NCI-H1048 (cell line): ENCODE data around the gene TFDP2.
"Not testable (repeated sequence)": the region's sequence is repeated elsewhere in the genome, so short reads cannot be mapped to it uniquely, and the experiment has no call there.

Experiments
- DNase-seq: peaks from one replicate; lab custom pipeline; 2025; lab: John Stamatoyannopoulos, UW

TFDP2 gene, protein sequence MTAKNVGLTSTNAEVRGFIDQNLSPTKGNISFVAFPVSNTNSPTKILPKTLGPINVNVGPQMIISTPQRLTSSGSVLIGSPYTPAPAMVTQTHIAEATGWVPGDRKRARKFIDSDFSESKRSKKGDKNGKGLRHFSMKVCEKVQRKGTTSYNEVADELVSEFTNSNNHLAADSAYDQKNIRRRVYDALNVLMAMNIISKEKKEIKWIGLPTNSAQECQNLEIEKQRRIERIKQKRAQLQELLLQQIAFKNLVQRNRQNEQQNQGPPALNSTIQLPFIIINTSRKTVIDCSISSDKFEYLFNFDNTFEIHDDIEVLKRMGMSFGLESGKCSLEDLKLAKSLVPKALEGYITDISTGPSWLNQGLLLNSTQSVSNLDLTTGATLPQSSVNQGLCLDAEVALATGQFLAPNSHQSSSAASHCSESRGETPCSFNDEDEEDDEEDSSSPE

DNA sequence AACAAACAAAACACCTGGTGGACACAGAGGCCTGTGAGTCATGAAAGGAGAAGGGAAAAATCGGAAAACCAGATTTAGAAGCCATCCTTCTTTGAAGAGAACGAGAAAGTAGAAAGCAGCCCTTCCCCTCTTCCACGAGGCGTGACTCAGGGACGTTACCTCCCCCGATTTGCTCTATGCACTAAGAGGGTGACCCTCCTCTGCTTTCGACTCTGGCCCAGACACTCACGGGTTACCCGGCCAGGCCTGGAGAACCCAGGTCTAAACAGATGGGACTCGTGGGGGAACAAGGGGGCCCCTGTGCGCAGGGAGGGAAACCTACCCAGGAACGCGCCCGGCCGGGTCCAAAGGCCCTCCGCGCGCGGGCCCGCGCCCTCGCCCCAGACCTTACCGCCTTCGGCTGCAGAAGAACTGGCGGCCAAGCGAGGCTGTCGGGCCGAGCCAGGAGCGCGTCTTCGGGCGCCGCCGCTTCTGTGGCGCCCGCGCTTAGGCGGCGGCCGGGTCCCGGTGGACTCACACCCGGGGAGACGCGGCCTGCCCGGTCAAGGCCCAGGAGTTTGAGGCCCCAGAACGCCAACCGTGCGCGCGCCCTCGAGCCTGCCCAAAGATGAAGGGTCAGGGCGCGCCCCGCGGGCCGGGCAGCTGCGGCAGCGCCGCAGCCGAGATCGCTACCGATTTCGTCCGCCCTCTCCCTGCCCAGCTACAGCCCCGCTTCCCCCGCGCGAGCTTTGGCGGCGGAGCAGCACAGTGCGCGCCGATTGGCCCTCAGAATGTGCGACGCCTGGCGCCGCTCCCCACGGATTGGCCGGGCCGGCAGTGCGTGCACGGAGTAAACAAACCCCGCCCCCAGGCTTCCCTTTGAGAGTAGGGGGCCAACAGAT is at the start of gene TFDP2:
Gene TFDP2 (minus strand): TSS at position 753 of the 881 bp plus-strand sequence. CDS start 47,795 bp downstream, outside the sequence.
- DNase-seq = peak; percentile 76

DNA sequence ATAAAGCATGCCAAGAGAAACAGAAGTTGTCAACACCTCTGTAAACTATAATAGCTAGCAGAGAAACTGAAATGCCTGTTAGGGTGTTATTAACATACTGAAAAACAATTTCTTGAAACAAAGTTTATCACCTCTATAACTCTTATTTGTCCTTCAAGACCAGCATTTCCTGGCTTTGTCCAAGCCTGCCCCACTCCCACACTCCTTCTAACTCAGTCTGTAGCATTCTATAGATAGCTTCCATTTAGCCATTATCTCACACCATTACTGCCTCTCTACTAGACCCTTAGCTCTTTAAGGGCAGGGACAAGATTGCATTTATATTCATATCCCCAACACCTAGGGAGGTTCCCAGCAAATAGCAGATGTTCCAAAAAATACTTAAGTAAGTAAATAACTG is 39.5 kb upstream of the TFDP2 start:
- DNase-seq = no peak

GRCh38 chr3:142180761-142181362 is 31.5 kb upstream of the TFDP2 start:
- no peak for DNase-seq

DNA sequence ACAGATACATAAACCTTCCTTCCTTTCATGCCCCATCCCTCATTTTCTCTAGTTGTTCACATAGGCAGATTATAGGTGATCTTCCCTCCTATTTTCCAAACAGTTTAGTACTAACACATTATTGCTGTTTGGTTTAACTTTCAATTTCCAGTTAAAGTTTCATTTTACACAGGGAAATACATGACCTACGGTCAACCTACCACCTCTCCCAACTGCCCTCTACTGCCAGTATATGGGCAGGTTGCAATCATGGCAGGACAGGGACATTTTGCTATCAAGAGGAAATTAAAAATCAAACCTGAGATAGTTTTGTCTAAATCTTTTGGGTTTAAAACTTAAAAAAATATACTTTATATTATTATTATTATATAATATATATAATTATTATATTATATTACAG is 26.1 kb upstream of the TFDP2 start:
- no peak for DNase-seq

GRCh38 chr3:142174559-142174958 is 25.2 kb upstream of the TFDP2 start:
- no peak for DNase-seq

DNA sequence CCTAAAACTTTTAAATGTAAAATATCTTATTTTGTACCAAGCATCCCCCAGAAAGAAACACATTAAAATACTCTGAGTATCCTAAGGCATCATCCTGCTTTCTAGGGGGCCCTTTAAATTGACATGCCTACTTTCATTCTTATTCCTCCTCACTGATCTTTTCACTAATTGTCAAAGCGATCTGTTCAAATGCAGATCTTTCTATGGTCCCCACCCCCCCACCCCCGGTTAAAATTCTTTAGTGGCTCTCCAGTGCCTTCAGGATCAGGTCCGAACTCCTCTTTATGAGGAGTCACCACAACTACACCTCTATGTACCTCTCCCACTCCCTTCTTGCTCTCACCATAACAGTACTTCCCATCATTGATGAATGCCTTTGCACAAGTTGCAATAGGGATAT is 19.2 kb upstream of the TFDP2 start:
- DNase-seq = no peak

DNA sequence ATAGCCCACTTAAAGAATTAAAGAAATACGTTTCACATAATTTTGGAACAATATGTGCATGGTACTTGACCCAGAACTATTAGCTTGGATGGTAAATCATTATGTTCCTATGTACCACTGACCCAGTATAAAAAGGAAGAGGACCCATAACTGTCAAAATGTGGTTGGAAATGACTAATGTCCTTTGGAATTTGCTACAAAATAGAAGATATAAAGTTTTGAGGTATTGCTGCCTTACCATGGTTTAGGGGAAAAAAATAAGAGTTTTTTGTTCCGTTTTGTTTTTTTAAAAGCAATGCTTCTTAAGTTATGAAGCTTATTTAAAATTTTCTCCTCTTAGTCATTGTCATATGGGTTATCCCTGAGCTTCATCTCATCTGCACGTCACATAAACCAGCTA is 15.8 kb upstream of the TFDP2 start:
- no peak for DNase-seq

DNA sequence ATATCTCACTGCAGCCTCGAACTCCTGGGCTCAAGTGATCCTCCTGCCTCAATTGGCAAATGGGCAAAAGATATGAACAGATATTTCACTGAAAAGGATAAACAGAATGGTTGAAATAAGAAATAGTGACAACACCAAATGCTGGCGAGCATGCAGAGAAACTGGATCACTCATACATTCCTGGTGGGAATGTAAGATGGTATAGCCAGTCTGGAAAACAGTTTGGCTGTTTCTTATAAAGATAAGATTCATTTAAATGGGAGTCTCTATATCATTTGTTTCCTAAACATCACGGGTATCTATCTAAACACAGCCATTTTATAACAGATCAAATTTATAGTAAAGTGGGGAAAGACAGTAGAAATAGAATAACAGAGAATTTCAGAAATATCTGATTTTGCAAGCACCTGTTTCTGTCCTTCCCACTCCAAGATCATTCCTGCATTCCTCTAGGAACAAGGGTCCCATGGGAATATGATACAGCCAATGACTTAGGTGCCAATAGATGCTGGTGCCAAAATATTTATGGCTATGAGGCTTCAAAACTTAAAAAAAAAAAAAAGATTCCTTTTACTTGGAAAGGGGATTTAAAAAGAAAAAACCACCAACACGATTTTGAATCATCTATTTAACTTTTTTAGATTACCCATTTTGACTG is 9.9 kb upstream of the TFDP2 start:
- DNase-seq = no peak

GRCh38 chr3:142154186-142154585 is 4.8 kb upstream of the TFDP2 start:
- DNase-seq = no peak

DNA sequence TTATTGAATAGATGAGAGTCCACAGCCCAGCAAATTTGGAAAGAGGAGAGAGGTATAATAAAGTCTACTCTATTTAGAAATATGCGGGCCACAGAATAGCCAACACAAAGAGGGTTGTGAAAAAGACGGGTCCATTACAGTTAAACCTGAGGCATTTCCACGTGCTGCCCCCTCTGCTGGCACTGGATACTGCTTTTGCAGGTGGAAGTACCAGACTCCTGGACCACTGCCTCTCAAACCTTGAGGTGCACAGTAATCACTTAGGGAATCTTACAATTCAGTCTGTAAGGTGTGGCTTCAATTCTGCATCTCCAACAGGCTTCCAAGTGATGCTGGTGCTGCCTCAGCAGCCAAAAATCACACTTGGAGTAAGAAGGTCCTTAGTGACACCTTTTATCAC is 3.0 kb upstream of the TFDP2 start:
- DNase-seq = no peak

- DNase-seq = no peak
These were observed 2.5 kb upstream of the TFDP2 start for GRCh38 chr3:142151828-142152227.

DNA sequence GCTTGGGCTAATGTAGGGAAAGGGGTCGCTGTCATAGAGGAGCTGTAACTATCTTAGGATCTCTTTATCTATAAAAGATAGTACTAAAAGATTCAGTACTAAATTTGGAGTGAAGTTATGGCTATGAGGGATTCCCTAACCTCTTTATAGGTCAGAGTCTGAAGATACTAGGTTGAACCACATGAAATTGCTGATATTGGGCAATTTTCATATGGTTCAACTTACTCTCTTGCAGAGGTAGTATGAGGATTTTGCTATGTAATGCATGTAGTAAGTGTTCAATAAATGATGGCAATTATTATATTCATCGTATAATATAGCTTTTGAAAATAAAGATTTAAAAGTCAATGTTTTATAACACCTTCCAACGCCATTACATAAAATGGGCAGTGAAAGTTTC is 1.9 kb upstream of the TFDP2 start:
- DNase-seq = no peak

- no peak for DNase-seq
These were observed 927 bp upstream of the TFDP2 start for GRCh38 chr3:142150271-142150670.

GRCh38 chr3:142149673-142149992 is 289 bp upstream of the TFDP2 start:
- DNase-seq = no peak

- no peak for DNase-seq
These were observed 1.1 kb downstream of the TFDP2 start for GRCh38 chr3:142148044-142148791.

- DNase-seq = not testable (repeated sequence)
These were observed 4.8 kb downstream of the TFDP2 start for GRCh38 chr3:142144587-142144986.

DNA sequence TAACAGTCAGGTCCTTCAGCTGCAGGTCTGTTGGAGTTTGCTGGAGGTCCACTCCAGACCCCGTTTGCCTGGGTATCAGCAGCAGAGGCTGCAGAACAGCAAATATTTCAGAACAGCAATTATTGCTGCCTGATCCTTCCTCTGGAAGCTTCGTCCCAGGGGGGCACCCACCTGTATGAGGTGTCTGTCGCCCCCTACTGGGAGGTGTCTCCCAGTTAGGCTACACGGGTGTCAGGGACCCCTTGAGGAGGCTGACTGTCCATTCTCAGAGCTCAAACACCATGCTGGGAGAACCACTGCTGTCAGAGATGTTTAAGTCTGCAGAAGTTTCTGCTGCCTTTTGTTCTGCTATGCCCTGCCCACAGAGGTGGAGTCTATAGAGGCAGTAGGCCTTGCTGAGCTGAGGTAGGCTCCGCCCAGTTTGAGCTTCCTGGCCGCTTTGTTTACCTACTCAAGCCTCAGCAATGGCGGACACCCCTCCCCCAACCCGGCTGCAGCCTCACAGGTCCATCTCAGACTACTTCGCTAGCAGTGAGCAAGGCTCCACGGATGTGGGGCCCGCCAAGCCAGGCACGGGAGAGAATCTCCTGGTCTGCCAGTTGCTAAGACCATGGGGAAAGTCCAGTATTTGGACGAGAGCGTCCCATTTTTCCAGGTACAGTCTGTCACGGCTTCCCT is 8.6 kb downstream of the TFDP2 start:
- DNase-seq = not testable (repeated sequence)

DNA sequence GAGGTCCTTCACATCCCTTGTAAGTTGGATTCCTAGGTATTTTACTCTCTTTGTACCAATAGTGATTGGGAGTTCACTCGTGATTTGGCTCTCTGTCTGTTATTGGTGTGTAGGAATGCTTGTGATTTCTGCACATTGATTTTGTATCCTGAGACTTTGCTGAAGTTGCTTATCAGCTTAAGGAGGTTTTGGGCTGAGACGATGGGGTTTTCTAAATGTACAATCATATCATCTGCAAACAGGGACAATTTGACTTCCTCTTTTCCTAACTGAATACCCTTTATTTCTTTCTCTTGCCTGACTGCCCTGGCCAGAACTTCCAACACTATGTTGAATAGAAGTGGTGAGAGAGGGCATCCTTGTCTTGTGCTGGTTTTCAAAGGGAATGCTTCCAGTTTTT is 12.3 kb downstream of the TFDP2 start:
- not testable (repeated sequence) for DNase-seq

DNA sequence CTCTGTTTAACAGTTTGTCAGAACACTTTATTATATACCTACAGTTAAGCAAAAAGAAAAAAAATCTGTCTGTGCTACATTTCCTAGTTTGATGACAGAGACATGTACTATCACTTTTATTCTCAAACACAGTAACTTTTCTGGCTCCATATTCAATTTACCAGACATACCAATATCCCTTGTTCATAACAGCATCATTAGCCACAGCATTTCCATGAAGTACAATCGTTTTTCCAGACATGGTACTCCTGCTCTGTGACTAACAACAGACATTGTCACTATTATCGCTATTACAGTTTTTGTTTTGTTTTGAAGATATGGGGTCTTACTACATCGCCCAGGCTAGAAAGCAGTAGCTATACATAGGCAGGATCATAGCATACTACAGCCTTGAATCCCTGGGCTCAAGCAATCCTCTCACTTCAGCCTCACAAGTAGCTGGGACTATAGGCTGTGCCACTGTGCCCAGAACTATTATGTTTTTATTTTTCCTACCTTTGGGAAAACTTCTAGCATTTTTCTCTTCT is 14.5 kb downstream of the TFDP2 start:
- no peak for DNase-seq

- no peak for DNase-seq
These were observed 19.7 kb downstream of the TFDP2 start for GRCh38 chr3:142129516-142130171.
